Lung microvascular endothelial cell (primary cell): ENCODE results near the gene CWC27. TPM values are rescaled to one million over a fixed set of nuclear protein-coding genes. Genes with fewer than 3 reads are reported as not detected.
"Not testable (repeated sequence)": the region's sequence is repeated elsewhere in the genome, so short reads cannot be mapped to it uniquely, and the experiment has no call there.

Source experiments
- DNase-seq, 2 donors: peaks; one replicate each; pipeline versions ENCODE4 v3.0.0 to v3.0.0-alpha.2; 2010; ENCODE audit warnings: low read depth in 2 of 2
- total RNA-seq: library from RNA; depleted of rRNA; stranded (reverse); fragments of >200 nt; gene quantifications from 2 replicates; pipeline ENCODE4 v1.2.1, GENCODE V29; 2014

The CWC27 gene
- total RNA-seq, 1 donor from 2014 or later, result 7.9 TPM

DNA sequence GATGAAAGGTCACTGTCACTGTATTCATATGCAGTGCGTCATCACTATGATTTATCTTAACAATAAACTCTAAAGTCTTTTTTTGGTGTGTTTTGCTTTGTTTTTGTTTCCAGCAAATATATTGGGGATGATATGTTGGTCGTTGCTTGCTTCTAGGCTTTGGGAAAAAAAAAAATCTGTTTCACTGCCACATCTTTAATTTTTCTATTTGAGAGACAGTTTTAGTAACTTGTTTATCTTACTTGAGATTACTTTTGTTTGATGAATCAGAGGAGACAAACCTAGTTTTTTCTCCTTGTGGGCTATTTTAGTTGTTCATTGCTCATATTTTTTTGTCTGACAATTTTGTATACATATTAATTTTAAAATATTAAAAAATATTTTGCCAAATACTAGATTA is 19.4 kb downstream of the CWC27 start:
- DNase-seq, result peak; percentile 22 to 29

DNA sequence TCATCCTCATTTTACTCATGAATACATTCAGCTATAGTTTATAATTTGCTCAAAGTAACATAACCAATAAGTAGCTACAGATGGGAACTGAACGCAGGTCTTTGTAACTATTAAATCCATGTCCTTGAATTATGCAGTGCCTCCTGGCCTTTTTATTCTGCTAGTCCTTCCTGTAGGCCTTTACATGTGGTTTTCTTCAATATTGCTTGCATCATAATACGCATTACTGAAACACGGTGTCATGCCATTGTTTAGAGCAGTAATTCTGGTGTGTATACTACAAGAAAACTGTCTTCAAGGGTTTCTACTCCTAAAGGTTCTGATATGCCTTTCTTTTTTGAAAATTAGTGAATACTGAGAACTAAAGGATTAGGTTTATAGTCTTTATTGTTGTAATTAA is 20.7 kb downstream of the CWC27 start:
- DNase-seq, result no peak

DNA sequence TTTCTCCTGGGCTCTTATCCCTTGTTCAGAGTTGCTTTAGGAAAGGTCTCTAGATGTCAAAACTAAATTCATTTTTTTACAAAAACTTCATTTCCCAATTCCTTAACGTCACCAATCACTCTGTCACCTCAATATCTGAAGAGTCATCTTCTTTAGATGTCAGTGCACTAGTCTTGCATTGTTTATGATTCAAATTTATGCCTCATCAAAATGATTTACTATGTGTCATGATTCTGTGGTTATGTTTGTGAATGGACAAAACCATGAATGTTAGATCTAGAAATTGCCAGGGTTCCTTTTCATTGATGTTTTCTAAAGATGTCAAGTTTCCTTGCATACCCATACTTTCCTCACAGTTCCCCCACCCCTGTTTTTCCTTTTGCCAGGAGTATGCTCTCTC is 21.5 kb downstream of the CWC27 start:
- DNase-seq, result no peak

DNA sequence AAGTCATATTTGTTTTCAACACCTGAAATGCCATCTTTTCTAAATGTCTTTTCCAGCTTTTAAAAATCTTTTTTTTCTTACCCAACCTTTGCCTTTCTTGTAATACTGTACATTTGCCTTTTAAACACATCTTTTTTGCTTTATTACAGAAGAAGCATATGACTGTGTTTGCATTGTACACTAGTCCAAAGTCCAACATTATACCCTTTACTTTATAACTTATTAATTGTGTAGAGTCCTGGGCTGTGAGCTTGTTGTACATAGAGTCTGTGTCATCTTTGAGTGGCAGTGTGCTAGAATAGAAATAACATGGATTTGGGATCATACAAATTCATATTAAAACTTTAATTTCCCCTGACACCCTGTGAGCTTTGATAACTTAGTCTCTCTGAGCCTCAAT is 23.7 kb downstream of the CWC27 start:
- no peak for DNase-seq

DNA sequence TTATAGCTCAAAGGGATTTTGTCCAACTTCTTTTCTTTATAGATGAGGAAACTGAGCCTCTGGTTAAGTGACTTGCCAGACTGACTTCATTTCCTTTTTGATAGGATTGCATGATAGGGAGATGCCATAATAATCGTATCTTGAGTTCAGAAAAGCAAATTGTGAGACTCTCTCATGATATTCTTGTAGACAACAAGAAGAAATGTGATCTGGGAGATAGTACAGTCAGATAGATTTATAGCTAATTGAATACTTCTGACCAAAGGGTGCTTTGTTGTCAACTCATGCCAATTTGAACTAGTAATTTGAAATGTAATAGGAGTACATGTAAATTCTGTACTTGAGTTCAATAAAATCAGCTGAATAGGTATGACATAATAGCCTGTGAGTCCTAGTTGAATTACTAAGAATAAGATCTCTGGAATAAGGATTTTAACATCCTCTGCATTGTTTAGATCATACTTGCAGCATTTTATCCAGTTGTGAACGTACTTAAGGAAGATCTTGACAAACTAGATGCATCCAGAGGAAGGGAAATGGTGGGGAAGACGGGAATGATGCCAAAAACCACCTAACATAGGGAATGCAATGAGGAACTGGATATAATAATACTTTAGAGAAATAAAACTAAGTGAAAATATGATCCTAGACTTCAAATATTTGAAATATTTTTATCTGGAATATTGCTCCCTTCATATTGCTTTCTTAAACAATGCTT is 25.5 kb downstream of the CWC27 start:
- peak in 1 of 2 donors; percentile 53 for DNase-seq

DNA sequence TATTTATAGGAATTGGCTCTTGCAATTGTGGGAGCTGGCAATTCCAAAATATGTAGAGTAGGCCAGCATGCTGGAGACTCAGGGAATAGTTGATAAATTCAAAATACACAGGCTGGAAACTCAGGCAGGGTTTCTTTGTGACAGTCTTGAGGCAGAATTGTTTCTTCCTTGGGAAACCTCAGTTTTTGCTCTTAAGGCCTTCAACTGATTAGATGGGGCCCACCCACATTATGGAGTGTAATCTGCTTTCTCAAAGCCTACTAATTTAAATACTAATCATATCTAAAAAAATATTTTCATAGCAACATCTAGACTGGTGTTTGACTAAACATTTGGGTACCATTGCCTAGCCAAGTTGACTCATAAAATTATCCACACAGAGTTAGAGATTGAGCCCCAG is 27.6 kb downstream of the CWC27 start:
- DNase-seq, result no peak

DNA sequence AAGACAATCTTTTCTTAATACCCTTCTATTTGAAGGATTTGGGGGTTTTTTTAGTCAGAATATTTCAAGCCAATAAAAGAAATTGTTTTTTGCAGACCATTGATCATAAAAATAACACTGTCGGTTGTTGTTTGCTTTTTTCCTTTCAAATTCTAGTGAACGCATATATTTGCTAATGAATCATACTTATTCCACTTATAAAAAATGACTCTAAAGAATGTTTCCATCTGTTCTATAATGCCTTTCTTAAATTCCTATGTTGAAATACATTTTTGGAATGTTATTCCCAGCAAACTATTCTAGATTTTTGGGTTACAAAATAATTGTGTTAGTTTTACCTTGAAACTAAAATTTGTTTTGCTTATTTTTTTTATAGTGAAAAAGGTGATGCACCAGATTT is 32.2 kb downstream of the CWC27 start:
- no peak for DNase-seq

DNA sequence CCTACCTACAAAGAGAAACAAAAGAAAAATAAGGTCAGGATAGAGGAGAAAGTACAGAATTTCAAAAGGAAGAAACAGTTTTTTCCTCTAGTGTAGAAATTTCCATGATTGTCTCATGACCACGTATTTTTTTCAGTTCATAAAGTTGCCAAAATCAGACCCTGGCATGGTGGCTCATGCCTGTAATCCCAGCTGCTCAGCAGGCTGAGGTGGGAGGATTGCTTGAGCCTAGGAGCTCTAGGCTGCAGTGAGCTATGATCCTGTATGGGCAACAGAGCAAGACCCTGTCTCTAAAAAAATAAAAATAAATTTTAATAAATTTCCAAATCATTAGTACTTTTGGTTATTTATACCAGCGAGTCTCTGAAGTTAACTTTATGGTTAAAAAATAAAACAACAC is 37.8 kb downstream of the CWC27 start:
- peak in 1 of 2 donors; percentile 11 for DNase-seq

DNA sequence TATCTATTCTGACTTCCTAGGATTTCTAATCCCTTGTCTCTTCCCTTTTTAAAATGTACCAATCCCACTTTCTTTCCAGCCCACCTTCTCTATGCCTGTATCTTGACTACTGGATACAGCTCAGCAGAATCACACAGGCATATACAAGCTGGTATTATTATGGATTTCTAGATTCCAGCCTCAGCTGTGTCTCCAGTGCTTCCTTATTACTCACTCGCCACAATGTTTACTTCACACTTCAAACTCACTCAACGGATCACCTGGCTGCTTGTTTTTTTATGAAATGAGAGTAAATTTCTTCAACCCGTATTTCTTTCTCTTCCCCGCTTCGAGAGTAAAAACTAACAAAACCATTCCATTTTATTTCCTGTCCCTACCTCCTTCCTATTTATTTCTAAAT is 38.8 kb downstream of the CWC27 start:
- peak in 1 of 2 donors; percentile 54 for DNase-seq

DNA sequence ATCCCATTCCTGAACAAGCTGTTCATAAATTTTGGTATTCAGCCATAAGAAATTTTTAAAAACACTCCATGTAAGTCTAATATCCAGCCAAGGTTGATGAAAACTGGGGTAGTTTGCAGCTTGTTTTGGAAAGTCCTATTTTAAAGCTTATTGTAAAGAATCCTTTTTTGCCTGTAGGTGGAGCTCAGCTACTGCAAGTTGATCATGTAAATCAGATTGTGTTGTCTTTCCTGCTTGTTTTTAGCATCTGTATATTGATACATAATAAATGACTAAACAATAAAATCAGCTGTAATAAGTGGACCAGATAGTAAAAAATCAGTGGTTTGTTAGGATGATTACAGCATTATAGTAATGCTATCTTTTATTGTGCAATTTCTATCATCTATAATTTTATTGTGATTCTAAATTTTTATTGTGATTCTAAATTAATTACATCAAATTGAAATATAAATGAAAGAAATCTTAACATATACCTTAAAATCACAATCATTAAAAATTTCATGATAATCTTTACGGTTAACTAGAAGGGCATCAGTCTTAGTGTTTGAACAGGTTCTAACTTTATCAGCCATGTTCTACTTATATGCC is 42.4 kb downstream of the CWC27 start:
- peak; percentile 78 to 84 for DNase-seq

DNA sequence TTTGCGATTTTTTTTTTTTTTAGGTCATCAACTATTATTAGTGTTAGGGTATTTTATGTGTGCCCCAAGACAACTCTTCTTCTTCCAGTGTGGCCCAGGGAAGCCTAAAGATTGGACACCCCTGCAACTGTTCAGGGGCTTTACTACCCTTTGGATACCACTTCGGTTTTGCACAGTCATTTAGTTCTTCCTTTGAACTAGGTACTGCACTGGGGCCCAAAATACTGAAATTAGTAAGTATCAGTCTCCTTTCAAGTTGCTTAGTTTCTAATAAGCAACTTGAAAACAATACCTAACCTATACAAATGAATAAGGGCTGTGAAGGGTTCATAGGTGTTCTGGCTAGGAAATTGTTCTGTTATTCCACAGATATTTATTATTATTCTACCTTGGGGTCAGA is 45.3 kb downstream of the CWC27 start:
- DNase-seq, result no peak

DNA sequence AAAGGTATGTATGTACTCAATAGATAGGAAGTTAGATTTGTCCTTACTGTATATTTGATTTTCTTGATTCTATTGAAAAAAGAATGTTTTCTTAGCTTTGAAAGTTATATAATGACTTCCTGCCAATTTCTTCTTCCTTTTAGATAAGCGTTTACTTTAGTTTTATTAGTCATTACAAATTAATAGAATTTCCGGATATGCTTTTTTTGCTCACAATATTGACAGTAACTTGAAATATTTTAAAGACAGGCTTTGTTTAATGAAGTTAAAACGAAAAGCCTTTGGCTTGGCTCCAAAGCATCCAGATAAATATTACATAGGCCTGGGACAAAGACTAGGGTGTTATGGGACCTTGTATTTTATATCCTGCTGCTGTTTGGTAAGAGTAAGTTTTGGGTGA is 49.5 kb downstream of the CWC27 start:
- peak in 1 of 2 donors; percentile 37 for DNase-seq

DNA sequence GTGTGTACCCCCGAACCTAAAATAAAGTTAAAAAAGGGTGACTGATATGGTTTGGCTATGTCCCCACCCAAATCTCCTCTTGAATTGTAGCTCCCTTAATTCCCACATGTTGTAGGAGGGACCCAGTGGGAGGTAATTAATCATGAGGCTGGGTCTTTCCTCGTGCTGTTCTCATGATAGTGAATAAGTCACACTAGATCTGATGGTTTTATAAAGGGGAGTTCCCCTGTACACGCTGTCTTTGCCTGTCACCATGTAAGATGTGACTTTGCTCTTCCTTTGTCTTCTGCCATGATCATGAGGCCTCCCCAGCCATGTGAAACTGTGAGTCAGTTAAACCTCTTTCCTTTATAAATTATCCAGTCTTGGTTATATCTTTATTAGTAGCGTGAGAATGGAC is 50.6 kb downstream of the CWC27 start:
- not testable (repeated sequence) for DNase-seq

DNA sequence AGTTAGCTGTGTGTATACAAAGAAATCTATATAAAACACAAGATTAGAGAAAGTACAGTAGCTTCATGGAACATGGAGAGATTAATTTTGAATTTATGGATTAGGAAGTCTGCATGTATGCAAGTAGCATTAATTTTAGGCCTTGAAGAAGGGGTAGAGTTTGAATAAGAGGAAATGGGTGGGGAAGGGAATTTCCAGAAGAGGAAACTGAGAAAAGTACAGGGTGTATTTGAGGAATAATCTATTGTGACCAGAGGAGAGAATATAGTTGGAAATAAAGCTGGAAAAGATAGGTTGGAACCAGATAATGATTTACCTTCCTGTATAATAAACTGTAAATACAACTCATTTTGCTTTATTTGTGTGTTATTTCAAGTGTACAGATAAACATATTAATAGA is 53.6 kb downstream of the CWC27 start:
- DNase-seq, result peak in 1 of 2 donors; percentile 41

DNA sequence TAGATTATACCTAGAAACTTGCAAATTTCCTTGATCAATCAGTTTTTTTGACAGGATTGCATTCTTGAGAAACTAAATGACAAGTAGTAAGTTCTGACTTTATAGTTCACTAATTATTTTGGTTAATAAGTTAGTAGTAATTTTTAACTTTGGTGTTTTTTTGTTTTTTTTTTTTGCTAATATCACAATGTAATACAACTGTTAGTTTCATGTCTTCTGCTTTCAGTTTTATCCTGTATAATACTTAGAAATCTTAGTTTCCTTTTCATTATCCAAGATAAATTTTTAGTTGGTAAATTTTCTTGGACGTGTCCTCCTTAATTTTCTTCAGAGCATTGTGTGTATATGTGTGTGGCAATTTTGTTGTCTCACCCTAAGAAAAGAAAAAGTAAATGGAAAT is 57.8 kb downstream of the CWC27 start:
- no peak for DNase-seq

DNA sequence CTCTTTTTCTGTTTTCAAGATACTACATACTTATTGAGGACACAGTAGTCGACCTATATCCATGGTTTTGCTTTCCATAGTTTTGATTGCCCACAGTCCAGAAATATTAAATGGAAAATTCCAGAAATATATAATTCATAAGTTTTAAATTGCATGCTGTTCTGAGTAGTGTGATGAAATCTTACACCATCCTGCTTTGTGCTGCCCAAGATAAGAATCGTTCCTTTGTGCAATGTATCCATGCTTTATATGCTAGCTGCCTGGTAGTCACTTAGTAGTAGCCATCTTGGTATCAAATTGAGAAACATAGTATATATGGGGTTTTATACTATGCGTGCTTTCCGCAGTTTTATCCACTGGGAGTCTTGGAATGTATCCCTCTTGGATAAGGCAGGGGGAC is 59.0 kb downstream of the CWC27 start:
- DNase-seq, result no peak

DNA sequence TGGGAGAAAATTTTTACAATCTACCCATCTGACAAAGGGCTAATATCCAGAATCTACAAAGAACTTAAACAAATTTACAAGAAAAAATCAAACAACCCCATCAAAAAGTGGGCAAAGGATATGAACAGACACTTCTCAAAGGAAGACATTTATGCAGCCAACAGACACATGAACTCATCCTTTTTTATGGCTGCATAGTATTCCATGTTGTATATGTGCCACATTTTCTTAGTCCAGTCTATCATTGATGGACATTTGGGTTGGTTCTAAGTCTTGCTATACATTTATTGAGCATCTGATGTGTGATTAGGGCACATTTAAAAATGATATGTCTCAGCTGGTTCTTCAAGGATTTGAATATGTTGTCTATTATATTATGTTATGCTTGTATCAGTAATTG is 61.9 kb downstream of the CWC27 start:
- not testable (repeated sequence) for DNase-seq

DNA sequence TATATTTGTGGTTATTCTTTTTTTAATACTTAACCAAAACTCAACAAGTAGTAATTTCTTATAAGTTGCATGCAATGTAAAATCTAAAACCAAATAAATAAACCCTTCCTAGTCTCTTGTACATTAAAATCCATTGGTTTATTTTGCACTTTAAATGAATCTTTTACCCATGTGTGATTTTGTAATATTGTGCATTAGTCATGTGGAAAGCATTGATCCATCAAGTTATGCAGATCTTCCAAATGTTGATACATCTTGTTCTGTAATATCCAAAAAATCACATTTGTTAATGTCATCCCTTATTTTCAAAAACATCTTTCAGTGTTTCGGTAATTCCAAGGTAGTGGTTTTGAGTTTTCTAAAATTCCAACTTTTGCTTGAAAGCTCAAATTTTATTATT is 63.3 kb downstream of the CWC27 start:
- DNase-seq, result no peak

DNA sequence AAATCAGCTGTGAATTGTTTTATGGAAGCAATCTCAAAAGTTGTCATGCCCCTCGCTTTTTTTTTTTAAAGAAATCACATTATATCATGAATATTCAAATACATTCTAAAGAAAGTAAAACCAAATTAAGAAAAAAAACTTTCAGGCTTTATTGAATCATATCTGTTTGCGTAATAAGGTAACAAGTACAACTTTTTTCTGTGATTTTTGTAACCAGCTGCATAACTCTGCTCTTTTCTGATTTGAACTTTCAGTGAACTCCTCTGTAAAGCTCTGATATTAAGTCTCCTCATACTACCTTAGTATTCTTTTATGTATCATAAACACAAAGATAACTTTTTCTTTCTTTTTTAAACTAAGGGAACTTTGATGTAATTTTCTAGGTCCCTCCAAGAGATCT is 65.3 kb downstream of the CWC27 start:
- DNase-seq, result no peak

DNA sequence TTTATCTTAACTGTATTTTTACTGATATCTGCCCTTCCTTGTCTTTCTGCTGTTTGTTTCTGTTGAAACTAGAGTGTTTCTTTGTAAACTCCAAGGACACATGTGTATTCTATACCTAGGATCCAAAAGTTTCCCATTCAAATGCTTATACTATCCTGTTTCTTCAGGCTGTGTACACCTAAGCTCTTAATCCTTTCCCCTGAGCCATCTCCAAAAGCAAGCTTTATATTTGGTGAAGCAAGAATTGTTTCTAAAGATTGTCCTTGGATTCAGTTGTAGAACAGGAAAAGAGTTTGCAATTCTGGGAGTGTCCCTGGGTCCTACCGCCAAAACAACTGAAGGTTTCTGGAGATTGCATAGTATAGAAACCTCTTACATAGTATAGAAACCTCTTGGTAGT is 65.9 kb downstream of the CWC27 start:
- DNase-seq, result no peak

DNA sequence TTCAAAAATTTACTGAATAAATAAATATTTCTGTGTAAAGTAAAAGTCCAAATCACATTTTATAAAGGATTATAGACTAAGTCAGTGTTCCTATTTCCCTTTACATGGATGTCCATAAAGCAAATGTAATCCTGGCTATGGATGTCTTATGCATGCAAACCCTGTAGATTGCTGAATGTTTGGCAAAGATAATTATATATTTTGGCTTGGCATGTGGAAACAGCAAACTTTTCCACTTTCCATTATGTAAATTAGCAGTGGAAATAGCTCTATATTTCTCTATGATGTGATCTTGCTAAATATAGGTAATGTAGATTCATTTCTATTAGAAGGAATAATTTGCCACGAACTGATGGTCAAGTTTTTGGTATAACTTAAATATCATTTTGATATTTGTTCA is 66.5 kb downstream of the CWC27 start:
- peak in 1 of 2 donors; percentile 87 for DNase-seq

DNA sequence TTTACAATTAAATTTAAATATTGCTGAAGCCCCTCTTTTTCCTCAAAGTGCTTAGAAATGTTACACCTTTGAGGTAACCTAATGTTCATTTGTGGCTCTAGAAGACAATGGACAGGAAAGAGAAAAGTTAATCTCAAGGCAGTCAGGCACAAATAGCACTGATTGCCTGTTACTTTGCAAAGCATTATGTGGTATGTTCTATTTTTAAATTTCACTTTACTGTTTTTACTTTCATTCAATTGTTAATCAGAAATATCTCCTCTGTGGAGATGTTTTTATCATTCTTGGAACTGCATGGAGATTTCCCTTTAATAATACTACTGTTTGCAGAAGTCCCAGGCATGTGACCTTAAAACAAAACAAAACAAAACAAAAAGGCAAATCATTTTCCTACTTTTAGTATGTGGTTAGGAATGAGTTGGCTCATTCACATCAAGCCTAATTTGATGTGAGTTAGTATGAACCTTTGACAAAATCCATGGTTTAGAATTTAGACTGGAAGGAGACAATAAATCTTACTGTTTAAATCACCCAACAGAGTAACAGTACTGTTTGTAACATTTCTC is 67.5 kb downstream of the CWC27 start:
- peak; percentile 41 to 70 for DNase-seq

DNA sequence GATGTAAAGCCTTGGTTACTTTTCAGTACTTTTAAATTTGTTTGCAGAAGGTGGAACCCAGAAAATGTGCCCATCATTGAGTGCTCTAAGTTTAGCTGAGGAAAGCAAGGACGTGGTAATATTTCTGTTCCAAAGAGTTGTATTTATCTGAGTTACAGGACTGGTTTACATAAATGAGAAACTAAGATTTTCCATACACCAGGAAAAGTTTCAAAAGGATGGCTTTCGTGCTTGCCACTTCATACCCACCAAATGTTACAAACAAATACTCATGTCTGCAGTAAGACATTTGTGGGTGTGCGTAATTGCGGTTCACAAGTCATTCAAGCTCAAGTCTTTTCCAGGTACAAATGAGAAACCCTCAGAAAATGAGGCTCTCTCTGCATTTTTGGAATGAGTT is 68.1 kb downstream of the CWC27 start:
- DNase-seq, result peak in 1 of 2 donors; percentile 53
